BE2C (cell line): Measurements from ENCODE around the gene HPCAL1.

Experiments used
- DNase-seq: peaks from one replicate; pipeline ENCODE4 v3.0.0-alpha.2; 2020
- H3K27me3 ChIP-seq: fragments of 250-450 bp; sonication (Bioruptor Pico); 2 replicates; pipeline ENCODE4 v1.5.1; 2020; ENCODE audit warnings: mild to moderate bottlenecking
- H3K36me3 ChIP-seq: fragments of 250-450 bp; sonication (Bioruptor Pico); 2 replicates; pipeline ENCODE4 v1.5.1; 2020; ENCODE audit warnings: mild to moderate bottlenecking
- H3K4me1 ChIP-seq: fragments of 250-450 bp; sonication (Bioruptor Pico); 2 replicates; pipeline ENCODE4 v1.5.1; 2020
- H3K4me3 ChIP-seq: 2 replicates; pipeline ENCODE4 v1.5.1; 2011; ENCODE audit warnings: low read depth, low read length
- H3K9me3 ChIP-seq: fragments of 250-450 bp; sonication (Bioruptor Pico); 2 replicates; pipeline ENCODE4 v1.5.1; 2020
- TF ChIP-seq, protein P1 (sequence below): IDR thresholded peaks from 2 replicates; pipeline ENCODE4 v1.5.1; 2012; ENCODE audit warnings: mild to moderate bottlenecking, low read depth, low read length

HPCAL1 gene

DNA sequence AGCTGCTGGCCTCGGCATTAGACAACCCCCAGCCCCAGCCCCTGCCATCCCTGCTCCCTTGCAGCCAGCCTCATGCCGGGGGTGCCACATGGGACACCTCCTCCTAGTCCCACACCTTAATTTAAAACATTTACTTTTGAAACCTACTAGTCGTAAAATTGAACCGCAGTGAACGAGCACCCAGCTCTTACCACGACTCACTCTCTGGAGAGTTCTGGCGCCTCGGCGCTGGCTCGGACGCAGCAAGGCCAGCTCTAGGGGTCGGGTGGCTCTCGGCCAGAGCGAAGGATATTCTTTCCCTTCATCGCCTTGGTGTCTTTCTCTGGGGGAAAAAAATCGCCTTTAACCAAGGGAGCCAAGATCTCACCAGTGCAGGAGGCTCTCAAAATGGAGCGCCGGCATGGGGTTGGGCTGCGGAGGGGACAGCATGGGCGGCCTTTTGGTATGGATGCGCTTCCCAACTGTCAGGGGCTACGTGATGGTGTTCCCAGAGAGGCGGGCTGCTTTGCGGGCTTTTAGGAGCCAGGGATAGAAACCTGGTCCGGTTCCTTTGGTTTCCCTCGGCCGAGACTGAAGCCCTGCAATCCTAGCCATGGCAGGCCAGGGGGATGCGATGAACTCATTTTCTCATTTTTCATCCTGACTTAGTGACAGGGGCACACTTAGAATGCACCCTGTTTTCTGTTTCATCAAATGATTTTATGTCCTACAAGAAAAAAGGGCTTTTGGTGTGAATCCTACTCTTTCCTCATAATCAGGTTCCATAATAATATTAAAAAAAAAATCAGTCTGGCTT, 2.0 kb downstream of the HPCAL1 start:
- H3K27me3 ChIP-seq = no peaks in the 10 kb centered on the region
- H3K9me3 ChIP-seq = no peaks in the 10 kb centered on the region
- no peaks in the 10 kb centered on the region; the same call in 1 of the 2 replicates for H3K36me3 ChIP-seq
- DNase-seq = no peak
- H3K4me3 ChIP-seq = peak overlapping the region; percentile 85
- TF ChIP-seq, protein P1, sequence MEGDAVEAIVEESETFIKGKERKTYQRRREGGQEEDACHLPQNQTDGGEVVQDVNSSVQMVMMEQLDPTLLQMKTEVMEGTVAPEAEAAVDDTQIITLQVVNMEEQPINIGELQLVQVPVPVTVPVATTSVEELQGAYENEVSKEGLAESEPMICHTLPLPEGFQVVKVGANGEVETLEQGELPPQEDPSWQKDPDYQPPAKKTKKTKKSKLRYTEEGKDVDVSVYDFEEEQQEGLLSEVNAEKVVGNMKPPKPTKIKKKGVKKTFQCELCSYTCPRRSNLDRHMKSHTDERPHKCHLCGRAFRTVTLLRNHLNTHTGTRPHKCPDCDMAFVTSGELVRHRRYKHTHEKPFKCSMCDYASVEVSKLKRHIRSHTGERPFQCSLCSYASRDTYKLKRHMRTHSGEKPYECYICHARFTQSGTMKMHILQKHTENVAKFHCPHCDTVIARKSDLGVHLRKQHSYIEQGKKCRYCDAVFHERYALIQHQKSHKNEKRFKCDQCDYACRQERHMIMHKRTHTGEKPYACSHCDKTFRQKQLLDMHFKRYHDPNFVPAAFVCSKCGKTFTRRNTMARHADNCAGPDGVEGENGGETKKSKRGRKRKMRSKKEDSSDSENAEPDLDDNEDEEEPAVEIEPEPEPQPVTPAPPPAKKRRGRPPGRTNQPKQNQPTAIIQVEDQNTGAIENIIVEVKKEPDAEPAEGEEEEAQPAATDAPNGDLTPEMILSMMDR = no peak
- H3K4me1 ChIP-seq = peaks cover 25% of the 10 kb centered on the region

DNA sequence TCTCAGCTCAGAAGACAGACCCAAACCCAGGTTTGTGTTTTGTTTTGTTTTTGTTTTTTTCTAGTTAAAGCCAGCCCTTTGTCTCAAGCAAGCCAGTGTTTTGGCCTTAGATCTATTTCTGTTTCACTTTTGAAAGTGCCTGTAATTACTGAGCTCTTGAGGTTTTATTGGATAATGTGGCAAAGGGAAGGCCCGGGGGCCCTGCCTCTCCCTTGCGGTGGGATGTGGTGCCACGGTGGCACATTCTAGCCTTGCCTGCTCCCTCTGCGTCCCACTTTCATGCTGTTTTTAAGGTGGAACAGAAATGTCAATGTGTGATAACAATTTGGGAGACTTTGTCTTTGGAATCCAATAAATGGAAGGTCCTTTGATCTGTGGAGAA, 2.5 kb downstream of the HPCAL1 start:
- Histone ChIP-seq H3K27me3 (no peaks in the 10 kb centered on the region), H3K4me1 (peaks cover 25% of the 10 kb centered on the region), H3K9me3 (no peaks in the 10 kb centered on the region), H3K36me3 (no peaks in the 10 kb centered on the region; the same call in 1 of the 2 replicates), H3K4me3 (peak overlapping the region; percentile 85)
- no peak for DNase-seq
- TF ChIP-seq, protein P1 = no peak

DNA sequence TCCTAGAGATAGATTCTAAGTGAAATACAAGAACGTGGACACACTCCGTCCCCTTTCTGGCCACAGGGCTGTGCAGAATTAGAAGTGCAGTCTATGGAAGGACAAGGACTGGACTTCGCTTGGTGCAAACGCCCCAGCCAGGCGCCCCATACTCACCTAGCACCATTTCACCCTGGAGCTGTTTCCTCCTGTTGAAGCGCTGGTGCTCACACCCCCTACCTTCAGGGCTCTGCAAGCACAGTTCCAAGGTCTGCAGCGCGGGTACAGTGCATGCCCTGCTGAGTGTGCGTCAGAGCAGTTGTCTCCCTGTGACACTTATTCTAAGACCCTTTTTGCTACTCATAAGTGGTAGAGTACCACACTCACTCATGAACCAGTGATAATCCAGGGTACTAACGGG, 3.0 kb downstream of the HPCAL1 start:
- Histone ChIP-seq H3K4me1 (peaks cover 25% of the 10 kb centered on the region), H3K27me3 (no peaks in the 10 kb centered on the region), H3K4me3 (peak overlapping the region; percentile 85; the same call in 1 of the 2 replicates), H3K9me3 (no peaks in the 10 kb centered on the region), H3K36me3 (no peaks in the 10 kb centered on the region; the same call in 1 of the 2 replicates)
- TF ChIP-seq, protein P1 = peak; percentile 64
- peak; percentile 60 for DNase-seq

DNA sequence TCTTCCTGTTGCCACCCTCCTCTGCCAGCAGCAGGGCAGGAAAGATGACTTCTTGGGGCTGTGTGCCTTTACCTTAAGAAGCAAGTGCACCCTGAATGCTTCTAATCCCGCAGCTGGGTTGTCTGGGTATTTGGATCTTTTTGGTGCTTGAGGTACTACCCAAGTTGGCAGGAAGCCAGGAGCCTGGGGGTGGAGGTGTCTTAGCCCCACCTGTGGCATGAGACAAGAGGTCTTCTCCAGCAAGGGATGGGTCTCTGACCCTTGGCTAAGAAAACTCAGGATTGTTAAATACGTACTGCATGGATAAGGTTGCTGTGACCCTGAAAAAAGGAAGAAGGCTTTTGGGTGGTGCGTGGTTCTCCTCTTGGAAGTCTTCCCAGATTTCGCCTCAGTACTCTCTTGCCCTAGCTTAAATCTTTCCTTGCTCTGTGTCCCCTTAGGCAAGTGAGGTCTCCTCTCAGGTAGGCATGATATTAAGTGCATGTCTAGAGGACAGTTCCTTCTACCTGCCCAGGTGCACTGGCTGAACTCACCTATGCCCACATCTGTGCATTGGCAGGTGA, 4.3 kb downstream of the HPCAL1 start:
- TF ChIP-seq, protein P1 = no peak
- Histone ChIP-seq H3K4me1 (peaks cover 22% of the 10 kb centered on the region), H3K36me3 (peaks cover 4% of the 10 kb centered on the region; the same call in 1 of the 2 replicates), H3K9me3 (no peaks in the 10 kb centered on the region), H3K4me3 (no peak overlapping the region), H3K27me3 (no peaks in the 10 kb centered on the region)
- DNase-seq = no peak

DNA sequence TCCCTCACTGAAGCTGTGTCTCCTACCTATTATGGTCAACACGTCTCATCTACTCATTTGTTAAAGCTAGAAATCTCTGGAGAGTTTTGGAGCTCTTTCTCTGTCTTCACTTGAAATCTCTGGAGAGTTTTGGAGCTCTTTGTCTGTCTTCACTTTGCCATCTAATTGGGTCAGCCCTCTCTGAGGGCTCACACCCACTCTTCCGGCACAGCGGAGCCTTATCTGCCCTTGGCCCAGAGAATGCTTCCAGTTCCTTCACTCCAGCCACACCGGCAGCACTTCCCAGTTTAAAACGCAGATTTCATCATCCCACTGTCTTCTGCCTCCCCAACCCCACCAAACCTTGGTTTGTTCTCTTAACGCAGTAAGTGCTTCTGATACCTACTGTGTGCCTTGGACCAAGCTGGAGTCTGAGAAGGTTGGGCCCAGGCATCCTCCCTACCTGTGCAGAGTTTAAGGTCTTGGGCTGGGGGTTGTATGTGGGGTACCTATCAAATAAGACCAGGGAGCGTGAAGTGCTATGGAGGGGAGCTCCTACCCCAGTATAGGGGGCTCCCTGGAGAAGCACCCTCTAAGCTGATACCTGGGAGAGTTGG, 5.0 kb downstream of the HPCAL1 start:
- DNase-seq = no peak
- Histone ChIP-seq H3K27me3 (no peaks in the 10 kb centered on the region), H3K9me3 (peaks cover 4% of the 10 kb centered on the region; the same call in 1 of the 2 replicates), H3K36me3 (peaks cover 7% of the 10 kb centered on the region), H3K4me1 (peaks cover 21% of the 10 kb centered on the region), H3K4me3 (peak overlapping the region; percentile 0; the same call in 1 of the 2 replicates)
- TF ChIP-seq, protein P1 = no peak
